HFF-Myc (cell line): ENCODE data around the gene RAP2B.
"Not testable (repeated sequence)": the region's sequence is repeated elsewhere in the genome, so short reads cannot be mapped to it uniquely, and the experiment has no call there.

Source experiments
- DNase-seq: peaks from one replicate; pipeline ENCODE4 v3.0.0-alpha.2; 2011; ENCODE audit warnings: low read depth; ENCODE audit errors: extremely low read depth
- H3K4me3 ChIP-seq: replicated peaks from 2 replicates; pipeline ENCODE4 v1.5.1; 2011; ENCODE audit warnings: low read depth, mild to moderate bottlenecking, control low read depth, low read length
- CTCF ChIP-seq: IDR thresholded peaks from 2 replicates; pipeline ENCODE4 v1.5.1; 2012; ENCODE audit warnings: mild to moderate bottlenecking, low read depth, low read length, control low read depth; ENCODE audit errors: missing control alignments

RAP2B gene

DNA sequence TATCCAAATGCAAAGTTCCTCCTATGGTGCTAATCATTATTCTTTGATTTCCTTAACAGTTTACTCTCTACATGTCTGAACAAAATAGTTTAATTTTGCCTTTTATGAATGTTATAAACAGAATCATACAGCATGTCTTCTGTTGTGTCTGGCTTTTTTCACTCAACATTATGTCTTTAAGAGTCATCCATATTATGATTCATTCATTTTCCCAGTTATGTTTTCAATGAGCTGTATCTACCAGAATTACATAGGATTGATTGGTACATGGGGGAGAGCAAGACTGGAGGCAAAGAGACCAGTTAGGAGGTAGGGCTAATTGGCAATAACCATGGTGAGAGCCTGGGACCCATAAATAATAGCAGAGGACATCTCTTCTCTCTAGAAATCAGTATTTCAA is 16.6 kb upstream of the RAP2B start:
- TF ChIP-seq CTCF, result no peak
- no peak overlapping the region for H3K4me3 ChIP-seq
- no peak for DNase-seq

GRCh38 chr3:153146191-153147053 is 15.6 kb upstream of the RAP2B start:
- DNase-seq, result no peak
- no peak overlapping the region for H3K4me3 ChIP-seq
- TF ChIP-seq CTCF, result no peak

- no peak for DNase-seq
- no peak for TF ChIP-seq CTCF
- no peak overlapping the region for H3K4me3 ChIP-seq
Measured at GRCh38 chr3:153150991-153151390, 11.0 kb upstream of the RAP2B start.

GRCh38 chr3:153155786-153156185 is 6.2 kb upstream of the RAP2B start:
- not testable (repeated sequence) for H3K4me3 ChIP-seq, DNase-seq

DNA sequence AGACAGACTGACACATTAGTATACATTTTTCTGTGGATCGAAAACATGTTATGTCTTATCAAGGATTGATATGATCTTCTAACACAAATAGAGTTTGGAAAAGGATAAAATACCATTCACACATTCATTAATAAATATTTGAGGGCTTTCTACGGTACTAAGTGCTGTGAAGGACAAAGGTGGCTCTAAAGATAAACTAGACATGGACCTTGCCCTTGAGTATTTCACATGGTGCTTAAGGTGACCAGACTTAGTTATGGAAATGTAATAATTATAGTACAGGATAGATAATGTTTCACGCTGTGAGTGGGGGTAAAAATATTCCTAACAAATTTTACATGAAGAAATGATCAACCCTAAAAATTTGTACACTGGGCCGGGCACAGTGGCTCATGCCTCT is 3.8 kb upstream of the RAP2B start:
- no peak for DNase-seq
- TF ChIP-seq CTCF, result no peak
- H3K4me3 ChIP-seq, result no peak overlapping the region

- TF ChIP-seq CTCF, result no peak
- no peak for DNase-seq
- no peak overlapping the region for H3K4me3 ChIP-seq
Measured at GRCh38 chr3:153158961-153159735, 2.9 kb upstream of the RAP2B start.

- TF ChIP-seq CTCF, result no peak
Measured at GRCh38 chr3:153159771-153160397, 2.1 kb upstream of the RAP2B start.

More at GRCh38 chr3:153159771-153160397, 2.1 kb upstream of the RAP2B start:
- peak overlapping the region; percentile 82 for H3K4me3 ChIP-seq
- no peak for DNase-seq
